ENCODE measurements around the gene SMS.
"Not testable (repeated sequence)": the region's sequence is repeated elsewhere in the genome, so short reads cannot be mapped to it uniquely, and the experiment has no call there.

The SMS gene

GRCh38 chrX:21940356-21940829 is at the start of gene SMS:
SMS (plus strand) TSS chrX:21940709; CDS start chrX:21940825, 116 bp downstream.
- no peak for DNase-seq (ENCODE audit: low read depth)

GRCh38 chrX:21905313-21905712 is 35.2 kb upstream of the SMS start:
- no peak for DNase-seq (ENCODE audit: low read depth)

- no peak for DNase-seq (ENCODE audit: low read depth)
These were observed 34.6 kb upstream of the SMS start for GRCh38 chrX:21905953-21906352.

GRCh38 chrX:21907260-21907659 is 33.2 kb upstream of the SMS start:
- no peak for DNase-seq (ENCODE audit: low read depth)

GRCh38 chrX:21911481-21911880 is 29.0 kb upstream of the SMS start:
- DNase-seq (ENCODE audit: low read depth): no peak

GRCh38 chrX:21912220-21912619 is 28.3 kb upstream of the SMS start:
- DNase-seq (ENCODE audit: low read depth): no peak

GRCh38 chrX:21912989-21913388 is 27.5 kb upstream of the SMS start:
- DNase-seq (ENCODE audit: low read depth): no peak

- no peak for DNase-seq (ENCODE audit: low read depth)
These were observed 14.4 kb upstream of the SMS start for GRCh38 chrX:21926116-21926515.

- no peak for DNase-seq (ENCODE audit: low read depth)
These were observed 13.8 kb upstream of the SMS start for GRCh38 chrX:21926527-21927278.

- no peak for DNase-seq (ENCODE audit: low read depth)
These were observed 11.3 kb upstream of the SMS start for GRCh38 chrX:21929209-21929608.

GRCh38 chrX:21930986-21931385 is 9.5 kb upstream of the SMS start:
- DNase-seq (ENCODE audit: low read depth): no peak

- DNase-seq (ENCODE audit: low read depth): no peak
These were observed 8.1 kb upstream of the SMS start for GRCh38 chrX:21932292-21933002.

- no peak for DNase-seq (ENCODE audit: low read depth)
These were observed 7.4 kb upstream of the SMS start for GRCh38 chrX:21933077-21933476.

GRCh38 chrX:21934414-21934813 is 6.1 kb upstream of the SMS start:
- no peak for DNase-seq (ENCODE audit: low read depth)

- no peak for DNase-seq (ENCODE audit: low read depth)
These were observed 603 bp upstream of the SMS start for GRCh38 chrX:21939906-21940305.

- no peak for DNase-seq (ENCODE audit: low read depth)
These were observed 3.1 kb downstream of the SMS start for GRCh38 chrX:21943460-21944135.

- no peak for DNase-seq (ENCODE audit: low read depth)
These were observed 3.7 kb downstream of the SMS start for GRCh38 chrX:21944136-21944615.

- no peak for DNase-seq (ENCODE audit: low read depth)
These were observed 6.6 kb downstream of the SMS start for GRCh38 chrX:21946925-21947641.

GRCh38 chrX:21947671-21948070 is 7.2 kb downstream of the SMS start:
- no peak for DNase-seq (ENCODE audit: low read depth)

GRCh38 chrX:21948897-21949578 is 8.5 kb downstream of the SMS start:
- no peak for DNase-seq (ENCODE audit: low read depth)

- DNase-seq (ENCODE audit: low read depth): no peak
These were observed 9.2 kb downstream of the SMS start for GRCh38 chrX:21949689-21950088.

GRCh38 chrX:21950557-21950956 is 10.0 kb downstream of the SMS start:
- not testable (repeated sequence) for DNase-seq (ENCODE audit: low read depth)

Data from stimulated activated CD8-positive, alpha-beta memory T cell treated with anti-CD3 and anti-CD28 coated beads, Interleukin-12 subunit alpha, Interleukin-12 subunit beta, amount 100 ng/mL, for 1 hour (primary cell).